Adrenal gland (tissue), 5 donors: ENCODE data around the gene RAB6A.

Experiments used
- POLR2A ChIP-seq, 2 donors: fragments of 450-650 bp; IDR thresholded peaks; one replicate each; pipeline ENCODE4 v1.6.1; 2017; ENCODE audit warnings: antibody characterized with exemption in 2 of 2, mild to moderate bottlenecking in 2 of 2, moderate library complexity in 1 of 2
- TF ChIP-seq, protein P1 (sequence below), 6 experiments: fragments of 450-650 bp in 4 of 6; fragments of 200-600 bp in 2 of 6; sonication (generic) in 1 of 6; IDR thresholded peaks; 1 replicate in 5 of 6; 2 replicates in 1 of 6; pipeline versions ENCODE4 v1.5.1 to v1.8.0; 2016 to 2021; ENCODE audit warnings: antibody characterized with exemption in 6 of 6, mild to moderate bottlenecking in 2 of 6, moderate library complexity in 1 of 6
- donor health status: DM: no; HTN: no; CAD: no.

DNA sequence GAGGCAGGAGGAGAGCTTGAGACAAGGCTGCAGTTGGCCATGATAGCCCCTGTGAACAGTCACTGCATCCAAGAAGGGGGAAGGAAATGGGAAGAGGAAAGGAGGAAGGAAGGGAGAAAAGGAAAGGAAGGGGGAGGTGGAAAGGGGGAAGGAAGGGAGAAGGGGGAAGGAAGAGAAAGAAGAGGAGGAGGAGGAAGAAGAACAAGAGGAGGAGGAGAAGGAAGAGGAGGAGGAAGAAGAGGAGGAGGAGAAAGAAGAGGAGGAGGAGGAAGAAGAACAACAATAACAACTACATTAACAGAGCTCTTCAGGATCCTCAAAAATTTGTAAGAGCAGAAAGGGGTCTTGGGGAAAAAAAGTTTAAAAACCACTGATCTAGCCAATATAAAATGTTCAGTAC is 5.2 kb downstream of the RAB6A start:
- TF ChIP-seq, protein P1, sequence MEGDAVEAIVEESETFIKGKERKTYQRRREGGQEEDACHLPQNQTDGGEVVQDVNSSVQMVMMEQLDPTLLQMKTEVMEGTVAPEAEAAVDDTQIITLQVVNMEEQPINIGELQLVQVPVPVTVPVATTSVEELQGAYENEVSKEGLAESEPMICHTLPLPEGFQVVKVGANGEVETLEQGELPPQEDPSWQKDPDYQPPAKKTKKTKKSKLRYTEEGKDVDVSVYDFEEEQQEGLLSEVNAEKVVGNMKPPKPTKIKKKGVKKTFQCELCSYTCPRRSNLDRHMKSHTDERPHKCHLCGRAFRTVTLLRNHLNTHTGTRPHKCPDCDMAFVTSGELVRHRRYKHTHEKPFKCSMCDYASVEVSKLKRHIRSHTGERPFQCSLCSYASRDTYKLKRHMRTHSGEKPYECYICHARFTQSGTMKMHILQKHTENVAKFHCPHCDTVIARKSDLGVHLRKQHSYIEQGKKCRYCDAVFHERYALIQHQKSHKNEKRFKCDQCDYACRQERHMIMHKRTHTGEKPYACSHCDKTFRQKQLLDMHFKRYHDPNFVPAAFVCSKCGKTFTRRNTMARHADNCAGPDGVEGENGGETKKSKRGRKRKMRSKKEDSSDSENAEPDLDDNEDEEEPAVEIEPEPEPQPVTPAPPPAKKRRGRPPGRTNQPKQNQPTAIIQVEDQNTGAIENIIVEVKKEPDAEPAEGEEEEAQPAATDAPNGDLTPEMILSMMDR (IDR thresholded peaks at IDR 0.05) = no peak
- no peak for TF ChIP-seq POLR2A (IDR thresholded peaks at IDR 0.05)
